Stimulated activated CD4-positive, alpha-beta T cell treated with anti-CD3 and anti-CD28 coated beads, Interleukin-12 subunit alpha, Interleukin-12 subunit beta, amount 100 ng/mL, for 4 hours (primary cell): ENCODE measurements around the gene SEC23A.
"Not testable (repeated sequence)": the region's sequence is repeated elsewhere in the genome, so short reads cannot be mapped to it uniquely, and the experiment has no call there.

Source experiments
- DNase-seq: peaks from one replicate; pipeline ENCODE4 v3.0.0-alpha.2; 2020

The SEC23A gene

DNA sequence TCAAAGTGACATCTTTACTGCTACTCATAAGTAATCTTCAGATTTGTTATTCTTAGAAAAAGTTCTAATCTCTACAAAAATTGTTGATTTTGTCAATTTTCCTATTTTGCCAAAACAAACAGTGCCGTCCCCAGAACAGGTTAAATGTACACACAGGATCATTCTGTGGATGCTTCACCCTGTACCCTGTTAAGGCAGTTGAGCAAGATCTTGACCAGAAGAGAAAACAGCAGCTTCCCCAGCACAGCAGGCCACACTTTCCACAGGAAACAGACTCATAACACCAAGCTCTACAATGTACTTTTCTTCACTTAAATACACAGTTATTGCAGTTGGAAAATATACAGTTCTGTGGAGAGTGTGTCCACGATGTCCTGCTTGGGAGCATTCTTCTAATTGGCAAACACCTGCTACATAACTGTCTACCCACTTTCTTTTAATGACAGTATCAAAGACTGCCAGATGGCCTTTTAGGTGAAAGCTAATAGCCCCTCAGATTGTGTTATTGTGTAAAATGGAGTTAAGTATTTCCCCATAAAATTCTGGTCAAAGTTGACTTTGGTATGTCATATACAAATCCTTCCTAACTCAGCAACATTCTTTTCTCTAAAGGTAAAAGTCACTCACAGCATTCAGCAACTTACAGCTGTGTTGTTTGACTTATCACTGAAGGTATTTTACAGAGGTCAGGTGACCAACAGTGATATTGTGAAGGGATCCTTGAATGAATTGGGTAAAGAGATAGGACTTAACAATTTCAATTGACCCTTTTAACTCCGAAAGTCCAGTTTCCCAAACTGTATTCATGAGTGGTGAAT is 77.0 kb downstream of the SEC23A start:
- no peak for DNase-seq

- no peak for DNase-seq
Measured at GRCh38 chr14:39025250-39025809, 77.7 kb downstream of the SEC23A start.

- DNase-seq, result no peak
Measured at GRCh38 chr14:39023939-39024871, 78.8 kb downstream of the SEC23A start.

DNA sequence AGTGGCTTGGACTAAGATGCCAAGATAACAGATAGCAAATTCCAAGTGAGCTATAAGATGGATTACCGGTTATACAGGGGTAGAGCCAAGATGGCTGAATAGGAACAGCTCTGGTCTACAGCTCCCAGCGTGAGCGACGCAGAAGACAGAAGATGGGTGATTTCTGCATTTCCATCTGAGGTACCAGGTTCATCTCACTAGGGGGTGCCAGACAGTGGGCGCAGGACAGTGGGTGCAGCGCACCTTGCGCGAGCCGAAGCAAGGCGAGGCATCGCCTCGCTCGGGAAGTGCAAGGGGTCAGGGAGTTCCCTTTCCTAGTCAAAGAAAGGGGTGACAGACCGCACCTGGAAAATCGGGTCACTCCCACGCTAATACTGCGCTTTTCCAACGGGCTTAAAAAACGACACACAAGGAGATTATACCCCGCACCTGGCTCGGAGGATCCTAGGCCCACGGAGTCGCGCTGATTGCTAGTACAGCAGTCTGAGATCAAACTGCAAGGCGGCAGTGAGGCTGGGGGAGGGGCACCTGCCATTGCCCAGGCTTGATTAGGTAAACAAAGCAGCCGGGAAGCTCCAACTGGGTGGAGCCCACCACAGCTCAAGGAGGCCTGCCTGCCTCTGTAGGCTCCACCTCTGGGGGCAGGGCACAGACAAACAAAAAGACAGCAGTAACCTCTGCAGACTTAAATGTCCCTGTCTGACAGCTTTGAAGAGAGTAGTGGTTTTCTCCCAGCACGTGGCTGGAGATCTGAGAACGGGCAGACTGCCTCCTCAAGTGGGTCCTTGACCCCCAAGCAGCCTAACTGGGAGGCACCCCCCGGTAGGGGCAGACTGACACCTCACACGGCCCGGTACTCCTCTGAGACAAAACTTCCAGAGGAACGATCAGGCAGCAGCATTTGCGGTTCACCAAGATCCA is 85.7 kb downstream of the SEC23A start:
- DNase-seq, result not testable (repeated sequence)

DNA sequence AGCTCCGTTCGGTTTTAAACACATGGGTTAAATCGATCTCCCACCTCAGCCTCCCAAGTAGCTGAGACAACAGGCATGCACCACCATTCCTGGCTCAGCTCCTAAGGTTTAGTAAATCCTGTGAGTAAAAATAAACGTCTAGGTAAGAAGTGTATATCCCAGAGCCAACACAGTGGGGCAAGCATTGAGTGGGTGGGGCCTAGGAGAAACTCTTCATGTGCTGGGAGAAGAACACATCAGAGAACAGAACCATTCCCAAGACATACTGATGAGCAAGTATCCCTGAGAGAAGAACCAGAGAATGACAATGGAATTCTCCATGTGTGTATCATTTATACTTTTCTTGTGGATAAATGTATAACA is 86.3 kb downstream of the SEC23A start:
- DNase-seq, result no peak

DNA sequence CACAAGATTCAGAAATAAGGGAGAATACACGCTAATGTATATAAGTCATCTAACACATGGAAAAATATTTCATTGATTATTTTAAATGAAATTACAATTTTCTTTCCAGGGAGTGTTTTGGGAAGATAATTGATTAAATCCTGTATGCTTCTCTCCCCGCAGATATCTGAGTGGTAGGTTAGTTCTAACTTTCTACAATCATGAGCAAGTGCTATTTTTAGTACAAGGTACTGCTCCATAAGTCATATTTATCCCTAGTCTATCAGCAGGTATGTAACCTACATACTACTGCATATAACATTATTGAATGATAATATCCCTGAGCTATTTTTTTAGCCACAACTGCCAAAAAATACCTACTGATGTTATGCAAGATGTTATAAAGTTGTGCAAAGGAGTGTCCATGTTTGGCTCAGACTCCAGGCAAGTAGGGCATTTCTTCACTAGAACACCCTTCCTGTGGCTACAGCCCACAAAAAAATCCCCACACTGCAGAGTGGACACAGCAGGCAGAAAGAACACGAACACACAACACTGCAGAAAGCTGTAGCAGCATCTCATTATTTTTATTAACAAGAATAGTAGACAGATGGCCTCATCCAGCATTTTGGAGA is 87.0 kb downstream of the SEC23A start:
- DNase-seq, result no peak

- no peak for DNase-seq
Measured at GRCh38 chr14:39015360-39015961, 87.6 kb downstream of the SEC23A start.

GRCh38 chr14:39014460-39014859 is 88.6 kb downstream of the SEC23A start:
- no peak for DNase-seq

GRCh38 chr14:39008965-39009364 is 94.1 kb downstream of the SEC23A start:
- DNase-seq, result not testable (repeated sequence)

- no peak for DNase-seq
Measured at GRCh38 chr14:39006721-39007410, 96.2 kb downstream of the SEC23A start.

GRCh38 chr14:39005044-39005880 is 97.8 kb downstream of the SEC23A start:
- DNase-seq, result no peak

- no peak for DNase-seq
Measured at GRCh38 chr14:38999949-39000348, 103.1 kb downstream of the SEC23A start.

DNA sequence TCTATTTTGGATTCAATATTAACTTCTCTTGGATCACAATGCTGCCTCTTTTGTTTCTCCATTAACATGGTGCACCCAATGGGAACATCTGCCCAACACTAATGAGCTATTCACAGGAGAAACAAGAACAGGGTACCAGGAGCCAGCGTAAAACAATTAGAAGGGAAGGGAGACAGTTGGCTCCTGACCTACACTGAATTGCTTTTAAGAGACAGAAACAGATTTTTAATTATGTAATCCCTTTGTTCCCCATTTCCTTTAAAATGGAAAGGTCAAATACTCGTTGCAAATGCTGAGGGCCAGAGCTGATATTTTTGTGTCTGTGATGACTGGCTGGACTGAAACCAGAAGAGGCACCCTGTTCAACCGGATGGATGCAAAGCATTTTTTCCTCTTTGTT is 108.3 kb downstream of the SEC23A start:
- no peak for DNase-seq

GRCh38 chr14:38993981-38994380 is 109.1 kb downstream of the SEC23A start:
- DNase-seq, result no peak

GRCh38 chr14:38992067-38992844 is 110.8 kb downstream of the SEC23A start:
- DNase-seq, result no peak

DNA sequence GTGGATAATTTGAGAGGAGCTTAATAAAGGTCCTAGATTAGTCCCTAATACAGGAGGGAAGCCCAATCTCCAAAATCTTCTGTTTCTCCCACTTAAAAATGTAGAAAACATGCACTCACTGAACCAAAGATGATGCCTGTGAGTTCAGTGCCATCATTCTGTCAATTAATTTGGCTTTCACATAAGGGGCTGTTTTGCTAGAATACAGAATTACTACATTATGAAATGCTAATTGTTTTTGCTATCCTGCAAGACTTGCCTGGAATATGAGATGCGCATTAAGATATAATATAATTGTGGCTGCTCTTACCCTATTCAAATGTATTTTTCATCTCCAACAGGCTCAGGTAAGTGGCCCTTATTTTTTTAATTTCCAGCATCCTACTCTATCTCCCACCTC is 111.7 kb downstream of the SEC23A start:
- no peak for DNase-seq

- no peak for DNase-seq
Measured at GRCh38 chr14:38989922-38990546, 113.0 kb downstream of the SEC23A start.

GRCh38 chr14:38987781-38988180 is 115.3 kb downstream of the SEC23A start:
- no peak for DNase-seq

DNA sequence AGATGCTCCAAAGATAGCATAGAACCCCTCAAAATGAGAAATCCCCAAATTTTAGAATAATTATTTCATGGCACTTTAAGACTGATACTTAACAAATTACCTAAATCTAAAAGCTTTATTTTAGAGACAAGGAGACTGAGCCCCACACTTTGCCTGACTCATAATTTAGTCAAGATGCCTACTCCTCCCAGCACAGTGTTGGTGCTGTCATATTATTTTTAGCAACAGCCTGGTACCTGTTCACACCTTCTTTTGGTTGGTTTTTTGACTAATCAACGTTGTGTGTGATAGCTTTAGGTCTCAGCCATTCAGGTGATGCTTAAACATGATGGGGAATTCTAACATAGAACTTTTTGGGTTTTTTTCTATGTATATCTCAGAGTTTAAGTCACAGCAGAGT is 120.2 kb downstream of the SEC23A start:
- DNase-seq, result no peak
